ENCODE data around the gene DUSP3. TPM values are rescaled to one million over a fixed set of nuclear protein-coding genes. Genes with fewer than 3 reads are reported as not detected.

The DUSP3 gene
- total and polyA plus RNA-seq, 2 donors (not counting 1 experiment from before 2014, with no cell fraction given): 8.9 to 18.2 TPM

DNA sequence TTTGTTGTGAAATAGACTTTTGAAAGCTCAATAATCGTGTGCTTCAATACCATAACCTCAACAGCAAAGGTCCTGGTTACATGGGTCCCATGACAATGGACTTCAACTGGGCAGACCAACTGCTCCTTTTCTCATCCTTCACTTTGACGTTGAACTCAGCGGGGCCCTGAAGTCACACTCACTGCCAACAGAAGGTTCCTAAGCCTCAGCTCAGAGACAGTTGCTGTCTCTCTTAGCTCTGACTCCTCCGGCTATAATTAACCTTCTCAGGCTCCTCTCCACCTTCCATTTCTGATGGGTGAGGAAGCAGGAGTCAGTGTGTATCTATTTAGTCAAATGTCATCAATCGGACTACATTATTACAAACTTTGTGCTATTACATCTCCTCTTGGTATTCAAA lies 30.3 kb upstream of the DUSP3 start:
- Histone ChIP-seq H3K27me3 (replicated peaks in 1 of 4; ENCODE audit: control extremely low read depth in 1 of 4, control insufficient read depth in 3 of 4, insufficient read depth in 4 of 4, low read length in 3 of 4) (peaks cover 0 to 11% (median 1%) of the 10 kb centered on the region in 4 experiments), H4K20me1 (ENCODE audit: control insufficient read depth, insufficient read depth, low read length, poor library complexity, severe bottlenecking) (no peaks in the 10 kb centered on the region), H3K9ac (ENCODE audit: low read length) (no peak overlapping the region), H3K4me2 (replicated peaks; ENCODE audit: low read depth, low read length, poor library complexity, severe bottlenecking) (no peak overlapping the region), H2AFZ (ENCODE audit: insufficient read depth, low read depth, low read length, poor library complexity, severe bottlenecking) (no peak overlapping the region), H3K79me2 (ENCODE audit: control insufficient read depth, insufficient read depth, low read length) (no peaks in the 10 kb centered on the region), H3K4me3 (ENCODE audit: control extremely low read depth in 1 of 5, extremely low read depth in 1 of 5, insufficient read depth in 1 of 5, low read depth in 2 of 5, low read length in 4 of 5) (no peak overlapping the region), H3K36me3 (replicated peaks in 1 of 2; ENCODE audit: control extremely low read depth in 1 of 2, control insufficient read depth in 1 of 2, extremely low read depth in 1 of 2, insufficient read depth in 2 of 2, low read length in 1 of 2) (no peaks in the 10 kb centered on the region), H3K9me3 (ENCODE audit: control extremely low read depth in 1 of 3, control insufficient read depth in 2 of 3, insufficient read depth in 1 of 3, low read length in 2 of 3) (peaks cover 0 to 5% (median 2%) of the 10 kb centered on the region in 3 donors), H3K27ac (ENCODE audit: low read length in 2 of 2) (no peak overlapping the region), H3K4me1 (ENCODE audit: control insufficient read depth in 2 of 2, insufficient read depth in 2 of 2, low read length in 2 of 2) (no peaks in the 10 kb centered on the region)
- intact Hi-C loops (cut with micrococcal nuclease): no loop called here
- TF ChIP-seq, protein P1, sequence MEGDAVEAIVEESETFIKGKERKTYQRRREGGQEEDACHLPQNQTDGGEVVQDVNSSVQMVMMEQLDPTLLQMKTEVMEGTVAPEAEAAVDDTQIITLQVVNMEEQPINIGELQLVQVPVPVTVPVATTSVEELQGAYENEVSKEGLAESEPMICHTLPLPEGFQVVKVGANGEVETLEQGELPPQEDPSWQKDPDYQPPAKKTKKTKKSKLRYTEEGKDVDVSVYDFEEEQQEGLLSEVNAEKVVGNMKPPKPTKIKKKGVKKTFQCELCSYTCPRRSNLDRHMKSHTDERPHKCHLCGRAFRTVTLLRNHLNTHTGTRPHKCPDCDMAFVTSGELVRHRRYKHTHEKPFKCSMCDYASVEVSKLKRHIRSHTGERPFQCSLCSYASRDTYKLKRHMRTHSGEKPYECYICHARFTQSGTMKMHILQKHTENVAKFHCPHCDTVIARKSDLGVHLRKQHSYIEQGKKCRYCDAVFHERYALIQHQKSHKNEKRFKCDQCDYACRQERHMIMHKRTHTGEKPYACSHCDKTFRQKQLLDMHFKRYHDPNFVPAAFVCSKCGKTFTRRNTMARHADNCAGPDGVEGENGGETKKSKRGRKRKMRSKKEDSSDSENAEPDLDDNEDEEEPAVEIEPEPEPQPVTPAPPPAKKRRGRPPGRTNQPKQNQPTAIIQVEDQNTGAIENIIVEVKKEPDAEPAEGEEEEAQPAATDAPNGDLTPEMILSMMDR (IDR thresholded peaks at IDR 0.05): no peak
- no peak for TF ChIP-seq EZH2 (IDR thresholded peaks at IDR 0.05; ENCODE audit: borderline replicate concordance, insufficient read depth, low read depth, low read length, poor library complexity, severe bottlenecking)
- POLR2A ChIA-PET: no interaction called here
- WGBS (ENCODE audit: insufficient coverage): 100% methylated on average over 2 of the region's 5 CpGs
- Mint-ChIP-seq H3K27me3 (peaks cover 36% of the 10 kb centered on the region), H3K27ac (no peak overlapping the region), H3K4me1 (no peaks in the 10 kb centered on the region), H3K4me3 (no peak overlapping the region), H3K9me3 (ENCODE audit: insufficient read depth) (peaks cover 2% of the 10 kb centered on the region)
- DNase-seq: no peak
- no peak for ATAC-seq (ENCODE audit: low read depth)
- CTCF ChIA-PET: interaction anchor here (0.7 to 1.0 kb wide), 2 partner anchors 37 to 110 kb away, joined by 3 read pairs; no protein-coding TSS in a partner anchor

DNA sequence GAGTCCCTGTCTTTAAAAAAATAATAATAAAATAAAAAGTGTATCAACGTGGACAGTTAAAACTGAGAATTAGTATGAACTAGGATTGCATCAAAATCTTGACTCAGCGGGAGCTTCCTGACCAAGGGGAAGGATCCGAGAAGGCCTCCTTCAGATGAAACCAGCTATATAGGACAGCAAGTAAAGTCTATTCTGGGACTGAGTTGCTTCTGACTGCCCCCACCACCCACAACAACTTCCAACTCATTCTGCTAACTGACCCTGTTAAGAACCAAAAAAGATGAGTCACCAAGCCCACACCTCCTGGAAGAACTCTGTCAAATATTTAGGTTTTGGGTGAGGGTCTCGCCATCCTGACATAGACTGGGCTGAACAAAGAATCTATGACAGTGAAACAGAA lies 29.3 kb upstream of the DUSP3 start:
- intact Hi-C loops (cut with micrococcal nuclease): no loop called here
- Histone ChIP-seq H3K4me3 (ENCODE audit: control extremely low read depth in 1 of 5, extremely low read depth in 1 of 5, insufficient read depth in 1 of 5, low read depth in 2 of 5, low read length in 4 of 5) (no peak overlapping the region), H3K4me1 (ENCODE audit: control insufficient read depth in 2 of 2, insufficient read depth in 2 of 2, low read length in 2 of 2) (no peaks in the 10 kb centered on the region), H3K79me2 (ENCODE audit: control insufficient read depth, insufficient read depth, low read length) (no peaks in the 10 kb centered on the region), H3K9me3 (ENCODE audit: control extremely low read depth in 1 of 3, control insufficient read depth in 2 of 3, insufficient read depth in 1 of 3, low read length in 2 of 3) (peaks cover 0 to 5% (median 2%) of the 10 kb centered on the region in 3 donors), H3K27me3 (replicated peaks in 1 of 4; ENCODE audit: control extremely low read depth in 1 of 4, control insufficient read depth in 3 of 4, insufficient read depth in 4 of 4, low read length in 3 of 4) (peaks cover 0 to 3% (median 1%) of the 10 kb centered on the region in 4 experiments), H3K4me2 (replicated peaks; ENCODE audit: low read depth, low read length, poor library complexity, severe bottlenecking) (no peak overlapping the region), H3K36me3 (replicated peaks in 1 of 2; ENCODE audit: control extremely low read depth in 1 of 2, control insufficient read depth in 1 of 2, extremely low read depth in 1 of 2, insufficient read depth in 2 of 2, low read length in 1 of 2) (no peaks in the 10 kb centered on the region), H3K27ac (ENCODE audit: low read length in 2 of 2) (no peak overlapping the region), H3K9ac (ENCODE audit: low read length) (no peak overlapping the region), H4K20me1 (ENCODE audit: control insufficient read depth, insufficient read depth, low read length, poor library complexity, severe bottlenecking) (no peaks in the 10 kb centered on the region), H2AFZ (ENCODE audit: insufficient read depth, low read depth, low read length, poor library complexity, severe bottlenecking) (no peak overlapping the region)
- Mint-ChIP-seq H3K9me3 (ENCODE audit: insufficient read depth) (peaks cover 2% of the 10 kb centered on the region), H3K27me3 (peaks cover 37% of the 10 kb centered on the region), H3K27ac (no peak overlapping the region), H3K4me3 (no peak overlapping the region), H3K4me1 (no peaks in the 10 kb centered on the region)
- ATAC-seq (ENCODE audit: low read depth): no peak
- WGBS (ENCODE audit: insufficient coverage): no CpG with 5 or more reads among the region's 4 CpGs
- POLR2A ChIA-PET: no interaction called here
- no peak for DNase-seq
- CTCF ChIA-PET: no interaction called here
- TF ChIP-seq, protein P1 (IDR thresholded peaks at IDR 0.05): no peak
- TF ChIP-seq EZH2 (IDR thresholded peaks at IDR 0.05; ENCODE audit: borderline replicate concordance, insufficient read depth, low read depth, low read length, poor library complexity, severe bottlenecking): no peak
